Activated naive CD4-positive, alpha-beta T cell treated with anti-CD3 and anti-CD28 coated beads, Interleukin-2, amount 50 U/mL, for 24 hours (primary cell): ENCODE measurements around the gene THADA.
A peak's percentile ranks its signal among the peaks of the same experiment; 100 is the strongest.
"Not testable (repeated sequence)": the region's sequence is repeated elsewhere in the genome, so short reads cannot be mapped to it uniquely, and the experiment has no call there.

Experiments
- H3K27ac Mint-ChIP-seq: one replicate; pipeline ENCODE4 v1.8.0; 2021; ENCODE audit warnings: mild to moderate bottlenecking, mixed read lengths
- H3K27me3 Mint-ChIP-seq: one replicate; pipeline ENCODE4 v1.8.0; 2021; ENCODE audit warnings: mixed read lengths
- H3K36me3 Mint-ChIP-seq: one replicate; pipeline ENCODE4 v1.8.0; 2021; ENCODE audit warnings: mixed read lengths
- H3K4me1 Mint-ChIP-seq: one replicate; pipeline ENCODE4 v1.8.0; 2021; ENCODE audit warnings: mixed read lengths
- H3K4me3 Mint-ChIP-seq: one replicate; pipeline ENCODE4 v1.8.0; 2021; ENCODE audit warnings: mild to moderate bottlenecking, mixed read lengths
- H3K9me3 Mint-ChIP-seq: one replicate; pipeline ENCODE4 v1.8.0; 2021; ENCODE audit warnings: mixed read lengths

The THADA gene

DNA sequence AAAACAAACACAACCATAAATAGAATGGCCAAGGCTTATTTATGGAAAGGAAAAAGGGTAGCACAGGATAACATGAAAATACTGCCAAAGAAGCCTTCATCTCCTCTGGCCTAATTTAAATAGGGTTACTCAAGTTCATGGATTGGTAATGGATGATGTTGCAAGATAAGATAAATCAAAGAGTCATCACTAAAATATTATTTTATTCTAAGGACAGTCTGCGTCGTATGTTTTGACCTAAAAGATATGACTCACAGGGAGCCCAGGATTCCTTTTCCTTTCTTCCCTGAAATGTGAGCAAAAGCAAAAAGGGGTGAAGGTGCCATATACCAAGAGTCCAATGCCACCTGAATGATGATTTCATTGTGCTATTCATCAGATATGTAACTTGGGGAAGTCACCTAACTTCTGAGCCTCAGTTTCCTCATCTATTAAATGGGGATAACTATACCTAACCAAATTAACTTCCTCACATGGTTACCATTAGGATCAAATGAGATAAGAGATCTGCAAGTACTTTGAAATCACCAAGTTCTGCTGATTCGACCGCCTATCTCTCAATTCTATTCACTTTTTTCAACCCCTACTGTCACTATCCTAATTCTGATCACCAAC lies 137.7 kb downstream of the THADA start:
- peaks cover 17% of the 10 kb centered on the region for H3K36me3 Mint-ChIP-seq
- no peak overlapping the region for H3K4me3 Mint-ChIP-seq
- H3K4me1 Mint-ChIP-seq = peaks cover 16% of the 10 kb centered on the region
- no peaks in the 10 kb centered on the region for H3K9me3 Mint-ChIP-seq
- H3K27ac Mint-ChIP-seq = no peak overlapping the region
- H3K27me3 Mint-ChIP-seq = no peaks in the 10 kb centered on the region

DNA sequence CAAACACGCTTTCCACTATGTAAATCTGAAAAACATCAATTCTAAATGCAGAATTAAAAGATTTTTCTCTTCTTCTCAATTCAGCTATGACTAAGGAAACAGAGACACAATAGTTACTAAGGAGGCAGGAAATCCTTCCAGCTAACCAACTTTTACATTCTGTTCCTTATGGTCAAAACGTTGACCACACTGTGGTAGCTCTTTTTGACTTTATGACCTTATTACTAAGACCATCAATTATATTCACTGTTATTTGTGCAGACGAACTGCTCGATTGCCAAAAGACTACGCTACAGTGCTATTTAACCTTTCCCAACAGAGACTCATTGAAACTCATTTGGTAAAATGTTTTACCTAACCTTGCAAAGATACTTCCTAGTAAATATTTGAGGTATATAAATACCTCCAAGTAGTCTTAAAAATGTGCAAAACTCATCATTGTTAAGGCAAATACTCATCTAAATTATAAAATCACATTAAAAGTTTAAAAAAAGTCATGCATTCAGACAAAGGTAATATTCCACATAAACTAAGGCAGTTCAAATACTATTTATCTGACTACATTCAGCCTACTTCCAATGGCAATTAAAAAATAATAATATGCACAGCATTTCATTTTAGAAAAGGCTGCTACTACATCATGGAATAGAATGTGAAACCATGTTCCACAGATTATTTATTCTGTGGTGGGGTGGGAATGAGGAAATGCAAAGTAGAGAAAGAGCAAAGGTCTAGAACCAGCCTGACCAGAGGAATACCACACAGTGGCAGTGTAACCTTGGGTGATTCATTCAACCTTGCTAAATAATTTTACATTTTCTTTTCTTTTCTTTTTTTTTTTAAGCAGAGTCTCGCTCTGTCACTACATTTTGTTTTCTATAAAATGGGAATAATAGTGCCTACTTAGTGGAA lies 139.9 kb downstream of the THADA start:
- Mint-ChIP-seq H3K4me1 (peaks cover 15% of the 10 kb centered on the region), H3K27me3 (no peaks in the 10 kb centered on the region), H3K4me3 (no peak overlapping the region), H3K27ac (no peak overlapping the region), H3K9me3 (no peaks in the 10 kb centered on the region), H3K36me3 (peaks cover 29% of the 10 kb centered on the region)

DNA sequence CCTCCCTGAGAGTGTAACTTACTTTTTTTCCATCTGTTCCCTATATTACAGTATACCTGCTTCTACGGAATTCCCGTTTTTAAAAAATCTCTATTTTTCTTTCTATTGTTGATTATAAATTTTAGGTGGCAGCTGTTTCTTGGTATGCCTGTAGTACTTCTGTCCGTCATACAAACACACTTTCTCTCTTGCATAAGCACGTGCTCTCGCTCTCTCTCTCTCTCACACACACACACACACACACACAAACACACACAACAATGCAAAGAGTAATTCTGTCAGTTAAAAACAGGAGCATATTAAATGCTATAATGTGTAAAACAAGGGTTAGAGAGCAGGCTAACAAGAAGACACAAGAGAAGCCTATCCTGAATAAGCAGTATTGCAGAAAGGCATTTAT lies 140.5 kb downstream of the THADA start:
- H3K4me1 Mint-ChIP-seq = peaks cover 9% of the 10 kb centered on the region
- H3K27me3 Mint-ChIP-seq = no peaks in the 10 kb centered on the region
- H3K36me3 Mint-ChIP-seq = peaks cover 31% of the 10 kb centered on the region
- no peak overlapping the region for H3K27ac Mint-ChIP-seq
- no peaks in the 10 kb centered on the region for H3K9me3 Mint-ChIP-seq
- H3K4me3 Mint-ChIP-seq = no peak overlapping the region

DNA sequence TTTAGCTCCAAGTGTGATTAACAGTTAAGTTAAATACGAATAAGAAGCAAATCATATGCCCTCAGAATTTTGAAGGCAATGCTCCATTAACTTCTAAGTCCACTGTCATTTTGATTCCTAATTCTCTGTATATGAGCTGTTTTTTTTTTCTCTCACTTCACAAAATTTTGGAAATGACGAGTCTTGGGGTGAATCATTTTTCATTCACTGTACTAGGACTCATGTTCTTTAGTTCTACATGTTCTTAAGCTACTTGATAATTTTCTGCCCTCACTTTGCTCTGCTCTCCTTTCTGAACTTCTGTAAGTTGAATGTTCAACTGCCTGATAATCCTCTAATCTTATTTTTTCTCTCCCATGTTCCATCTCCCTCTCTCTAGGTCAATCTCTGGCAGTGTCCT lies 141.0 kb downstream of the THADA start:
- H3K27ac Mint-ChIP-seq = no peak overlapping the region
- no peaks in the 10 kb centered on the region for H3K27me3 Mint-ChIP-seq

DNA sequence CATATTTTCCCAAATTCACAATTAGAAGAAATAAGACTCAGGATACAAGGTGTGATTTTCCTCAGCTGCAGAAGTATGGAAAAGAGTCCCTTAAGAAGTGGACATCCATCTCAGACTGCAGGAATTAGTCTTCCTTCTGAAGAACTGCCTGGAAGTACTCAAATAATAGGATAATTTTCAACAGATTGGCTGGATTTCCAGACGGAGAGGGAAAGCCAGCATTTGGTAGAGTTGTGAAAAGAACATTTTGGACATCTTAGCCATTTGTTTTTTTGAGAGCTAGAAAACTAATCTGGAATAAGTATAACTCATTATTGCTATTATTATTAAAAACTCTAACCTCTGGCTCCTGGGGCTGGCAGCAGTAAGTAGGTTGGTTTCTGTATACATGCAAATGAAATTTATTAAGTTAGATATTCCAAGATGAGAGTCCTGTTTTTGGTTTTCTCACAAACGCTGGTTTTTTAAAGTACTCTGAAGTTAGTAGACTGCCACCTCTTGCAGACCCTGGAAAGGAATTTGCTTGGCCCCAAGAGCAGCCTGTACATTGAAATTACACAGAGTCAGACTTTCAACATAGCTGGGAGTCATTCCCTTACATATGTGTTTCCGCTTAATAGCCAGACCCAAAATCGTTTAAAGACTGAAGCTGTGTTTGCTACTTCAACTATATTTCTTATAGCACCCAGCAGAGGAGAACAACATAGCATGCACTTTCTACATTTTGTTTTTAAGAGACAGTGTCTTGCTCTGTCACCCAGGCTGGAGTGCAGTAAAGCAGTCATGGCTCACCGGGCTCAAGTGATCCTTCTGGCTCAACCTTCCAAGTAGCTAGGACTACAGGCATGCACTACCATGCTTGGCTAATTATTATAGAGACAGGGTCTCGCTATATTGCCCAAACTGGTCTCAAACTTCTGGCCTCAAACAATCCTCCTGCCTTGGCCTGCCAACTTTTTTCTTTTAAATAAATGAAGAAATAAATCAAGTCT lies 142.4 kb downstream of the THADA start:
- Mint-ChIP-seq H3K36me3 (peaks cover 31% of the 10 kb centered on the region), H3K4me1 (peaks cover 4% of the 10 kb centered on the region), H3K27me3 (no peaks in the 10 kb centered on the region), H3K27ac (no peak overlapping the region), H3K9me3 (no peaks in the 10 kb centered on the region), H3K4me3 (no peak overlapping the region)

More for the DNA sequence above, 141.0 kb downstream of the THADA start:
- Mint-ChIP-seq H3K4me1 (peaks cover 9% of the 10 kb centered on the region), H3K9me3 (no peaks in the 10 kb centered on the region), H3K4me3 (no peak overlapping the region), H3K36me3 (peaks cover 33% of the 10 kb centered on the region)

DNA sequence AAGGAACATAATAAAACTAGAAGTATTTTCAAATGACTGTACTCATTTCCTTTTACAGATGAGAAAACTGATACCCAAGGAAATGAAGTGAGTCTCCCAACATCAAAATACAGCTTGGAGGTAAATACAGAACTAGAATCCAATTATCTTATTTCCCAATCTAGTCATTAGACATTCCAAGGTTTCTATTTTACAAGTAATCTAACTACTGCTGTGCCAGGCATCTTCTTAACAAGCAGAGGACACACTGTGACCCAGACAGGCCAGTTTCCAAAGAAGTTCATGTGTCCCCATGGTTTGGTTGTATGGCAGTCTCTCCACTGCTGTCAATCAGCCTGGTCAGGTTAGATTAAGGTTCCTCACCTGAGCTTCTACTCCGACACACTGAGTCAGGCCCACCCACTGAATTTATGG lies 143.5 kb downstream of the THADA start:
- Mint-ChIP-seq H3K4me3 (no peak overlapping the region), H3K9me3 (no peaks in the 10 kb centered on the region), H3K36me3 (peaks cover 30% of the 10 kb centered on the region), H3K4me1 (no peaks in the 10 kb centered on the region), H3K27ac (no peak overlapping the region), H3K27me3 (no peaks in the 10 kb centered on the region)

DNA sequence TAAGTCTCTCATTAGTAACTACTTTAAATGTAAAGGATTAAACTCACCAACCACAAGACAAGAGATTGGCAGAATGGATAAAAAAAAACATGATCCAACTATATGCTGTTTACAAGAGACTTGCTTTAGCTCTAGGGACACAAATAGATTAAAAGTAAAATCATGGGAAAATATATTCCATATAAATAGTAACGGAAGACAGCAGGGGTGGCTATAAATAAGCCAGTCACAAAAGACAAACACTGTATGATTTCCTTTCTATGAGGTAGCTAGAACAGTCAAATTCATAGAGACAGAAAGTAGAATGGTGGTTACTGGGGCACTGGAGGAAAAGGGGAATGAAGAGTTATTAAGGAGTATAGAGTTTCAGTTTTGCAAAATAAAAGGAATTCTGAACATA lies 145.2 kb downstream of the THADA start:
- Mint-ChIP-seq H3K27ac (no peak overlapping the region), H3K9me3 (no peaks in the 10 kb centered on the region), H3K27me3 (no peaks in the 10 kb centered on the region), H3K36me3 (peaks cover 40% of the 10 kb centered on the region), H3K4me3 (no peak overlapping the region), H3K4me1 (no peaks in the 10 kb centered on the region)

DNA sequence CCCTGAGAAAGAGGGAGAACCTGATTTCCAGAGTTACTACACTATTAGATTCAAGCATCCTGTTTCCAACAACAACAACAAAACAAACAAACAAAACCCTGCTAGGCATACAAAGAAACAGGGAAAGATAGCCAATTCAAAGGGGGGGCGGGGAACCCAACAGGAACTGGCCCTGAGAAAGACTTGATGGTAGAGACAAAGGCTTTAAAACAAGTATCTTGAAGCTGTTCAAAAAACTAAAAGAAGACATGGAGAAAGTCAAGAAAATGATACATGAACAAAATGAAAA lies 147.1 kb downstream of the THADA start:
- Mint-ChIP-seq H3K4me3 (no peak overlapping the region), H3K27me3 (no peaks in the 10 kb centered on the region), H3K9me3 (no peaks in the 10 kb centered on the region), H3K27ac (no peak overlapping the region), H3K4me1 (peaks cover 4% of the 10 kb centered on the region), H3K36me3 (peaks cover 46% of the 10 kb centered on the region)

DNA sequence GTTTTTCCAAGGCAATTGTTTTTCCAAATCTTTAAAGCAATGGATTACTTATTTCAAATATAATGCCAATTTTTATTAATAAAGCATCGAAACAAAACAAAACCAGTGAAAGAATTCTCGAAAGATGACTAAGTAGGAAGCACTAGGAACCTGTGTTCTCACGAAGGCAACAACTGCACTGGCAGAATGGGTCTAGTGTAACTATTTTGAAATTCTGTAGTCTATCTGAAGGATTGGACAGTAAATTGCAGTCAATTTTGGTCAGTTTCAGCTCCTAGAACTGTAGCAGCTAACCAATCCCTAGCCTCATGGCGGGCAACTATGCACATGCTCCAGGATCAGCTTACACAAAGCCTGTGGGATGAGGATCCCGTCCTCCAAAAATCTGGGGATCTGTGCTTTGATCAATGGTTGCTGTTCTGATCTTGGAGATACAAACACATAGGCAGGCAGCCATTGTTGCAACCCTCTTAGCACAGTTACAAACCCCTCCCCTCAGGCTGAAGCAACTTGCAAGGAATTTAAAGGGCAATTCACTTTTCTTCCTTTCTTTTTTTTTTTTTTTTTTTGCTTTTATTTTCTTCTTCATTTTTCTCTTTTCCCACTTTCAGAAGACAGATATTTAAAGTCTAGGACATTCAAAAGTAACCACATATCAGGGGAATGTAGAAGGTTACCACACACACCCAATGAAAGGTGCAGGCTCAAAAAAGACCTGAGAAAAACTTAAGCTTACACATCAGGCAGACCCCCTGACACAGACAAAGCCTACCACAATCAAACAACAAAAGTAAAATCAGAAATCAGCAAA lies 147.6 kb downstream of the THADA start:
- Mint-ChIP-seq H3K4me1 (peaks cover 4% of the 10 kb centered on the region), H3K27me3 (no peaks in the 10 kb centered on the region), H3K9me3 (no peaks in the 10 kb centered on the region), H3K27ac (no peak overlapping the region), H3K4me3 (no peak overlapping the region), H3K36me3 (peaks cover 46% of the 10 kb centered on the region)

DNA sequence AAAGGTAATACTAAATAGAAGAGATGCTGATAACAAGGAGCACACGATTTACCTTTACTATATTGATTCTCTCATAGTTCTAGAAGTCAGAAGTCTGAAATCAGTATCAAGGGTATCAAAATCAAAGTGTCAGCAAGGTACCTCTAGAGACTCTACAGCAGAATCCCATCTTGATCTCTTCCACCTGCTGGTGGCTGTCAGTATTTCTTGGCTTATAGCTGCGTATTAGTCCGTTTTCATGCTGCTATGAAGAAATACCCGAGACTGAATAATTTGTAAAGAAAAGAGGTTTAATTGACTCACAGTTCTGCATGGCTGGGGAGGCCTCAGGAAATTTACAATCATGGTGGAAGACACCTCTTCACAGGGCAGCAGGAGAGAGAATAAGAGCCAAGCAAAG lies 149.1 kb downstream of the THADA start:
- H3K36me3 Mint-ChIP-seq = peaks cover 42% of the 10 kb centered on the region

DNA sequence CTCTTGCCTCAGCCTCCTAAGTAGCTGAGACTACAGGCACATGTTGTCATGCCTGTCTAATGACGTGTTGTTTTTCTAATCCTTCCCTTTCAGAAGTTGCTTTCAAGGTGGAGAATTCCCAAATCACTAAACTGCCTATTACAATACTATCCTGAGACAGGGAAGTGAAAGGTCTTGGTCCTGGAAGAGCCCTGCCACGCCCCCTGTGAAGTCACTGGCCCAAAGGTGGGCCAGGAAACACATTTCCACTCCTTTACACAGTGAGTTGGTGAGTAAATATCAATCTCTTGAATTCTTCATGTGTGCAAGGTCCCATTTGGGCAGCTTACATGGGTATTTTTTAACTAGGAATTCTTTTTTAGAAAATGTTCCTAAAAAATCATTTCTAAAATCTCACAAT lies 150.1 kb downstream of the THADA start:
- no peak overlapping the region for H3K27ac Mint-ChIP-seq
- H3K4me3 Mint-ChIP-seq = no peak overlapping the region
- H3K36me3 Mint-ChIP-seq = peaks cover 37% of the 10 kb centered on the region
- no peaks in the 10 kb centered on the region for H3K27me3 Mint-ChIP-seq
- H3K4me1 Mint-ChIP-seq = peaks cover 4% of the 10 kb centered on the region
- H3K9me3 Mint-ChIP-seq = no peaks in the 10 kb centered on the region

More for the DNA sequence above, 149.1 kb downstream of the THADA start:
- H3K27me3 Mint-ChIP-seq, H3K9me3 Mint-ChIP-seq, H3K27ac Mint-ChIP-seq, H3K4me1 Mint-ChIP-seq, H3K4me3 Mint-ChIP-seq: not testable (repeated sequence)

DNA sequence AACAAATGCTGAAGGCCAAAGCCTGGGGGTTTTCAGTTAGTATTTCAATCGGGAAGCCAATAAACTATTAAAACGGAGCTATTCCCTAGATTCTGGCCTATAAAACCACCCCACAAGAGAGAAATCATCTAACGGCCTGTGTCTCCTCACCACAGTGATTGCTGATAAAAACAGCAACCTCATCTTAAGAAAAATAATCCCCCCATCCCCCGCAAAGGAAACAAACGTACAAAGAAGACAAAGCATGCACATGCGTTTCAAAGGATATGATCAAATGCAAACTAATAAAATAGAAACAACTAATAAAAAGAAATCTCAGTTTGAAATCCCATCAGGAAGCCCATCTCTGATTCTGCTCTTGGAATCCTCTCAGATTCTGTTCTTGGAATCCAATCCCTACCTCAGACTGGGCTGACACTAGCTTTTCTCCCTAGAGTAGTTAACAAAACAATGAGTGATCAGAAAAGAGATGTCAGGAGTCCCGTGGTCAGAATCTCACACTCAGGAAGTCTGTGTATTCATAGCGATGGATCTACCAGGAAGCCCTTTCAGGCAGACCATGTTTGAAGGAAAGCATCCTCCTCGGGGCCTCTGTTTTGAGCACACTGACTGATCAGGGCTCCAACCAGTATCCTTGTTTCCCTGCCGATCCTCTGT lies 150.7 kb downstream of the THADA start:
- H3K9me3 Mint-ChIP-seq = no peaks in the 10 kb centered on the region
- no peak overlapping the region for H3K4me3 Mint-ChIP-seq
- peak overlapping the region; percentile 46 for H3K27ac Mint-ChIP-seq
- no peaks in the 10 kb centered on the region for H3K27me3 Mint-ChIP-seq
- H3K4me1 Mint-ChIP-seq = peaks cover 4% of the 10 kb centered on the region
- peaks cover 31% of the 10 kb centered on the region for H3K36me3 Mint-ChIP-seq

DNA sequence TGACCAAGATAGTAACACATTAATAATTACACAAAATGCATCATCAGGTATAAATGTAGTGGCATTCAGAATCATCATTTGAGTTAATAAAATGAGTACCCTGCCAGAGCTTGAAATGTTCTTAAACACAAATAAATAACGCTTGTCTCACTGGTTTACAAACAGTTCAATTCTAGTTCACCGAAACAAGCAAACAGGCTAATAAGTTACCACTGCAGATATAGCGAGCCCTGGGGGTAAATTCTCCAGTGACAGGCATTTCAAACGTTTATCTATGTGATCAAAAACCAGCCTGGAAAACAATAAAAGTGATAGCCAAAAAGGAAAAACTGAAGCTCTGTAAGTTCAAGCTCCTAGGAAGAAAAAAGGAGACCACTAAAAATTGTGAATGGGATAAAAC lies 152.6 kb downstream of the THADA start:
- Mint-ChIP-seq H3K27ac (no peak overlapping the region), H3K9me3 (no peaks in the 10 kb centered on the region), H3K27me3 (no peaks in the 10 kb centered on the region), H3K4me3 (no peak overlapping the region), H3K4me1 (peaks cover 4% of the 10 kb centered on the region), H3K36me3 (peaks cover 30% of the 10 kb centered on the region)

DNA sequence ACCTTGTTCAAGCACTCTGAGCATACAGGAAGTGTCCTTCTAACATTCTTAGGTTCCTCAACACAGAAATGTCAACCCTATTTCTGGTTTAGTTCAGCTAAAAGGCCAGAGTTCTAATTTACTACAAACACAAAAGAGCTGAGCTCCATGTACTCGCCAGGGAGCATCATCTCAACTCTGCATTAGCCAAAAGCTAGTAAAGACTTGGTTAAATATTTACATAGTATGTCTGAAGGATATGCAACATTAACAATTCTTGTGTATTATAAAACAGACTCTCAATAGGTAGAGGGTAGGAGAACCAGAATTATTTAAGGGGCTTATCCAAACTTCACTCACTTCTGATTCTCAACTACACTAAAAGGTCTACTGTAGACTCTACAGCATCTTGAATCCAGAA lies 154.6 kb downstream of the THADA start:
- Mint-ChIP-seq H3K4me1 (peaks cover 4% of the 10 kb centered on the region), H3K4me3 (no peak overlapping the region), H3K27me3 (no peaks in the 10 kb centered on the region), H3K9me3 (no peaks in the 10 kb centered on the region), H3K27ac (no peak overlapping the region), H3K36me3 (peaks cover 28% of the 10 kb centered on the region)
